Esophagus muscularis mucosa (tissue), 3 donors: Measurements from ENCODE around the gene OLIG3.

Source experiments
- CTCF ChIP-seq, 3 experiments: fragments of 200-600 bp in 2 of 3; fragments of 450-650 bp in 1 of 3; sonication (generic) in 2 of 3; IDR thresholded peaks; one replicate each; pipeline ENCODE4 v1.5.1; 2017 to 2019; ENCODE audit warnings: antibody characterized with exemption in 3 of 3, mild to moderate bottlenecking in 2 of 3, moderate library complexity in 1 of 3
- POLR2A ChIP-seq: fragments of 450-650 bp; IDR thresholded peaks from one replicate; pipeline ENCODE4 v1.6.1; 2017; ENCODE audit warnings: antibody characterized with exemption, moderate library complexity, mild to moderate bottlenecking, low read depth
- POLR2AphosphoS5 ChIP-seq, 2 donors: sonication (generic); formaldehyde crosslinking; IDR thresholded peaks; one replicate each; pipeline ENCODE4 v1.6.1; 2017; ENCODE audit warnings: antibody characterized with exemption in 2 of 2

GRCh38 chr6:137471986-137472385 is 22.2 kb downstream of the OLIG3 start:
- no peak for TF ChIP-seq CTCF (IDR thresholded peaks at IDR 0.05)
- no peak for TF ChIP-seq POLR2A
- TF ChIP-seq POLR2AphosphoS5 (IDR thresholded peaks at IDR 0.05), result no peak
